WTC11 (cell line): ENCODE measurements around the gene CALU. TPM values are rescaled to one million over a fixed set of nuclear protein-coding genes. Genes with fewer than 3 reads are reported as not detected.

Experiments used
- ATAC-seq: fragments of 200-7000 bp; cut with Tn5 transposase; 2 replicates; pipeline ENCODE4 v1.10.0; 2021; ENCODE audit warnings: mild to moderate bottlenecking, moderate library complexity
- CTCF ChIA-PET: fragments of 300-600 bp; sonication (Branson Sonifier 250); formaldehyde crosslinking; loops from one replicate; lab custom pipeline; 2021; ENCODE audit warnings: antibody characterized with exemption; lab: Charles Lee
- POLR2A ChIA-PET: fragments of 350-600 bp; sonication (Branson Sonifier 250); formaldehyde crosslinking; loops from one replicate; lab custom pipeline; 2021; ENCODE audit warnings: antibody characterized with exemption; lab: Charles Lee
- DNase-seq: peaks from one replicate; pipeline ENCODE4 v3.0.0; 2021; ENCODE audit warnings: low spot score
- H3K27ac Mint-ChIP-seq: 2 replicates; pipeline ENCODE4 v1.8.0; 2021; ENCODE audit warnings: mixed read lengths
- H3K27me3 Mint-ChIP-seq: 2 replicates; pipeline ENCODE4 v1.8.0; 2021; ENCODE audit warnings: low read depth, mild to moderate bottlenecking, moderate library complexity, mixed read lengths
- H3K36me3 Mint-ChIP-seq: 2 replicates; pipeline ENCODE4 v1.8.0; 2021; ENCODE audit warnings: mixed read lengths
- H3K4me1 Mint-ChIP-seq: 2 replicates; pipeline ENCODE4 v1.8.0; 2022; ENCODE audit warnings: mixed read lengths
- H3K4me3 Mint-ChIP-seq: 2 replicates; pipeline ENCODE4 v1.8.0; 2021; ENCODE audit warnings: mild to moderate bottlenecking, moderate library complexity, mixed read lengths
- H3K9me3 Mint-ChIP-seq: 2 replicates; pipeline ENCODE4 v1.8.0; 2021; ENCODE audit warnings: mixed read lengths
- CBFB ChIP-seq: sonication (generic); formaldehyde crosslinking; IDR thresholded peaks from 2 replicates; pipeline ENCODE4 v1.8.1; 2022; ENCODE audit warnings: mild to moderate bottlenecking, low read depth, missing genetic modification reagents
- ERG ChIP-seq: fragments of 250-450 bp; sonication (Bioruptor Pico); IDR thresholded peaks from 2 replicates; pipeline ENCODE4 v1.8.0; 2021; ENCODE audit warnings: mild to moderate bottlenecking
- ESRRA ChIP-seq: sonication (generic); formaldehyde crosslinking; IDR thresholded peaks from 2 replicates; pipeline ENCODE4 v1.8.1; 2022; ENCODE audit warnings: mild to moderate bottlenecking, missing genetic modification reagents, borderline replicate concordance
- GRHL2 ChIP-seq: fragments of 250-450 bp; sonication (Bioruptor Pico); IDR thresholded peaks from 2 replicates; pipeline ENCODE4 v1.8.0; 2022; ENCODE audit warnings: mild to moderate bottlenecking, moderate library complexity; ENCODE audit not compliant: insufficient replicate concordance, severe bottlenecking
- HMGA2 ChIP-seq: fragments of 250-450 bp; sonication (Bioruptor Pico); IDR thresholded peaks from 2 replicates; pipeline ENCODE4 v1.4.0; 2021; ENCODE audit warnings: mild to moderate bottlenecking, moderate library complexity
- NR1H2 ChIP-seq: sonication (generic); formaldehyde crosslinking; IDR thresholded peaks from 2 replicates; pipeline ENCODE4 v1.9.0; 2021; ENCODE audit warnings: mild to moderate bottlenecking, moderate library complexity, missing genetic modification reagents
- OVOL2 ChIP-seq: fragments of 250-450 bp; sonication (Bioruptor Pico); IDR thresholded peaks from 2 replicates; pipeline ENCODE4 v1.9.0; 2021; ENCODE audit warnings: mild to moderate bottlenecking, borderline replicate concordance
- PRRX2 ChIP-seq: fragments of 250-450 bp; sonication (Bioruptor Pico); IDR thresholded peaks from 2 replicates; pipeline ENCODE4 v1.8.0; 2021; ENCODE audit warnings: mild to moderate bottlenecking
- TCF7 ChIP-seq: sonication (generic); formaldehyde crosslinking; IDR thresholded peaks from 2 replicates; pipeline ENCODE4 v1.8.0; 2022; ENCODE audit warnings: mild to moderate bottlenecking, low read depth, missing genetic modification reagents, moderate library complexity
- TP53 ChIP-seq: sonication (generic); formaldehyde crosslinking; IDR thresholded peaks from 2 replicates; pipeline ENCODE4 v1.8.1; 2023; ENCODE audit warnings: mild to moderate bottlenecking, missing genetic modification reagents
- ZNF263 ChIP-seq: sonication (generic); formaldehyde crosslinking; IDR thresholded peaks from 2 replicates; pipeline ENCODE4 v1.8.1; 2022; ENCODE audit warnings: low read depth, mild to moderate bottlenecking, moderate library complexity, missing genetic modification reagents
- ZNF317 ChIP-seq: sonication (generic); formaldehyde crosslinking; IDR thresholded peaks from 2 replicates; pipeline ENCODE4 v1.8.1; 2023; ENCODE audit warnings: low read depth, mild to moderate bottlenecking, moderate library complexity, missing genetic modification reagents, borderline replicate concordance
- total RNA-seq: library from RNA; stranded (reverse); gene quantifications from 3 replicates; pipeline ENCODE4 v1.2.3, GENCODE V29; 2021
- TF ChIP-seq, protein P1 (sequence below): sonication (generic); formaldehyde crosslinking; IDR thresholded peaks from 2 replicates; pipeline ENCODE4 v1.8.1; 2023; ENCODE audit warnings: mild to moderate bottlenecking, missing genetic modification reagents, borderline replicate concordance
- TF ChIP-seq, protein P2 (sequence below): fragments of 250-450 bp; sonication (Bioruptor Pico); IDR thresholded peaks from 2 replicates; pipeline ENCODE4 v1.9.0; 2021; ENCODE audit warnings: mild to moderate bottlenecking, borderline replicate concordance
- TF ChIP-seq, protein P3 (sequence below): sonication (generic); formaldehyde crosslinking; IDR thresholded peaks from 2 replicates; pipeline ENCODE4 v1.8.1; 2022; ENCODE audit warnings: mild to moderate bottlenecking, missing genetic modification reagents, moderate library complexity, borderline replicate concordance
- TF ChIP-seq, protein P4 (sequence below): sonication (generic); formaldehyde crosslinking; IDR thresholded peaks from 2 replicates; pipeline ENCODE4 v1.8.1; 2022; ENCODE audit warnings: low read depth, missing genetic modification reagents, borderline replicate concordance
- TF ChIP-seq, protein P5 (sequence below): sonication (generic); formaldehyde crosslinking; IDR thresholded peaks from 2 replicates; pipeline ENCODE4 v1.8.1; 2023; ENCODE audit warnings: mild to moderate bottlenecking, missing genetic modification reagents

CALU gene
- total RNA-seq, 1 experiment from 2014 or later = 150 TPM

- Mint-ChIP-seq H3K27ac (no peak overlapping the region), H3K4me3 (no peak overlapping the region), H3K4me1 (peaks cover 11% of the 10 kb centered on the region; the same call in 1 of the 2 replicates), H3K27me3 (no peaks in the 10 kb centered on the region), H3K9me3 (no peaks in the 10 kb centered on the region), H3K36me3 (peaks cover 37% of the 10 kb centered on the region)
- ChIA-PET POLR2A (no interaction called here), CTCF (no interaction called here)
- ATAC-seq (no peak), DNase-seq (no peak)
- TF ChIP-seq, protein P1, sequence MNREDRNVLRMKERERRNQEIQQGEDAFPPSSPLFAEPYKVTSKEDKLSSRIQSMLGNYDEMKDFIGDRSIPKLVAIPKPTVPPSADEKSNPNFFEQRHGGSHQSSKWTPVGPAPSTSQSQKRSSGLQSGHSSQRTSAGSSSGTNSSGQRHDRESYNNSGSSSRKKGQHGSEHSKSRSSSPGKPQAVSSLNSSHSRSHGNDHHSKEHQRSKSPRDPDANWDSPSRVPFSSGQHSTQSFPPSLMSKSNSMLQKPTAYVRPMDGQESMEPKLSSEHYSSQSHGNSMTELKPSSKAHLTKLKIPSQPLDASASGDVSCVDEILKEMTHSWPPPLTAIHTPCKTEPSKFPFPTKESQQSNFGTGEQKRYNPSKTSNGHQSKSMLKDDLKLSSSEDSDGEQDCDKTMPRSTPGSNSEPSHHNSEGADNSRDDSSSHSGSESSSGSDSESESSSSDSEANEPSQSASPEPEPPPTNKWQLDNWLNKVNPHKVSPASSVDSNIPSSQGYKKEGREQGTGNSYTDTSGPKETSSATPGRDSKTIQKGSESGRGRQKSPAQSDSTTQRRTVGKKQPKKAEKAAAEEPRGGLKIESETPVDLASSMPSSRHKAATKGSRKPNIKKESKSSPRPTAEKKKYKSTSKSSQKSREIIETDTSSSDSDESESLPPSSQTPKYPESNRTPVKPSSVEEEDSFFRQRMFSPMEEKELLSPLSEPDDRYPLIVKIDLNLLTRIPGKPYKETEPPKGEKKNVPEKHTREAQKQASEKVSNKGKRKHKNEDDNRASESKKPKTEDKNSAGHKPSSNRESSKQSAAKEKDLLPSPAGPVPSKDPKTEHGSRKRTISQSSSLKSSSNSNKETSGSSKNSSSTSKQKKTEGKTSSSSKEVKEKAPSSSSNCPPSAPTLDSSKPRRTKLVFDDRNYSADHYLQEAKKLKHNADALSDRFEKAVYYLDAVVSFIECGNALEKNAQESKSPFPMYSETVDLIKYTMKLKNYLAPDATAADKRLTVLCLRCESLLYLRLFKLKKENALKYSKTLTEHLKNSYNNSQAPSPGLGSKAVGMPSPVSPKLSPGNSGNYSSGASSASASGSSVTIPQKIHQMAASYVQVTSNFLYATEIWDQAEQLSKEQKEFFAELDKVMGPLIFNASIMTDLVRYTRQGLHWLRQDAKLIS (CRISPR knock-in tag) = no peak
- TF ChIP-seq ESRRA = no peak
These were observed 6.5 kb downstream of the CALU start for GRCh38 chr7:128745706-128746105.

DNA sequence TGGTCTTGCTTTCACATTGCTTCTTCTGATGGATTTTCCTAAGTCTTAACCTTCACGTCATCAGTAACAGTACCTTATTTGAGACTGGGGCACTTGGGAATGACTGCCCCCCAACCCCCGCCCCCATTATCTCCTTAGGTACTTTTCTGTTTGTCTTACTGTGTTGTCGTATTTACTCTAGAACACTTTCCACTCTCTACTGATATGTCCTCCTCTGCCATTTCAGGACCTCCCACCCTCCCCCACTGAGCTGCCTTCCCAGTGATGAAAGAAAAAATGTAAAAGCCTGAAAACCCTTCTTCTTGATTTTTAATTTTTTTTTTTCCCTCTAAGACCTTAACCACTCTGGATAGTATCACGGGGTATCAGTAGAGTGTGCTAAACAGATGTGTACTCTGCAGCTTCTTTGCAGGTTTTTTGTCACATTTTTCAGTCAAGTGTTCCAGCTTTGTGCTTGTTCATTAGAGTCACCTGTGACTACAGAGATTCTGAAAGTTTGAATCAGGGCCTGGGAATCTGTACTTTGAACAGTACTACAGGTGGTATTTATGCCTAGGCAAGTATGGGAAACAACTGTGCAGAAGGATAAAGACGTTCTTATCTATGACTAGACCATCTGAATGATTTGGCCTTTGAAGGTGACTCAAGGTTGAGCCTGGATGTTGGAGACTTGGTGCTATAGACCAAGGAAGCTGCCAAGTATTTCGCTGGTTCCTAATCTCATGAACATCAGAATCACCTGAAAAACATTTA lies 8.3 kb downstream of the CALU start:
- ATAC-seq = no peak
- TF ChIP-seq, protein P2, sequence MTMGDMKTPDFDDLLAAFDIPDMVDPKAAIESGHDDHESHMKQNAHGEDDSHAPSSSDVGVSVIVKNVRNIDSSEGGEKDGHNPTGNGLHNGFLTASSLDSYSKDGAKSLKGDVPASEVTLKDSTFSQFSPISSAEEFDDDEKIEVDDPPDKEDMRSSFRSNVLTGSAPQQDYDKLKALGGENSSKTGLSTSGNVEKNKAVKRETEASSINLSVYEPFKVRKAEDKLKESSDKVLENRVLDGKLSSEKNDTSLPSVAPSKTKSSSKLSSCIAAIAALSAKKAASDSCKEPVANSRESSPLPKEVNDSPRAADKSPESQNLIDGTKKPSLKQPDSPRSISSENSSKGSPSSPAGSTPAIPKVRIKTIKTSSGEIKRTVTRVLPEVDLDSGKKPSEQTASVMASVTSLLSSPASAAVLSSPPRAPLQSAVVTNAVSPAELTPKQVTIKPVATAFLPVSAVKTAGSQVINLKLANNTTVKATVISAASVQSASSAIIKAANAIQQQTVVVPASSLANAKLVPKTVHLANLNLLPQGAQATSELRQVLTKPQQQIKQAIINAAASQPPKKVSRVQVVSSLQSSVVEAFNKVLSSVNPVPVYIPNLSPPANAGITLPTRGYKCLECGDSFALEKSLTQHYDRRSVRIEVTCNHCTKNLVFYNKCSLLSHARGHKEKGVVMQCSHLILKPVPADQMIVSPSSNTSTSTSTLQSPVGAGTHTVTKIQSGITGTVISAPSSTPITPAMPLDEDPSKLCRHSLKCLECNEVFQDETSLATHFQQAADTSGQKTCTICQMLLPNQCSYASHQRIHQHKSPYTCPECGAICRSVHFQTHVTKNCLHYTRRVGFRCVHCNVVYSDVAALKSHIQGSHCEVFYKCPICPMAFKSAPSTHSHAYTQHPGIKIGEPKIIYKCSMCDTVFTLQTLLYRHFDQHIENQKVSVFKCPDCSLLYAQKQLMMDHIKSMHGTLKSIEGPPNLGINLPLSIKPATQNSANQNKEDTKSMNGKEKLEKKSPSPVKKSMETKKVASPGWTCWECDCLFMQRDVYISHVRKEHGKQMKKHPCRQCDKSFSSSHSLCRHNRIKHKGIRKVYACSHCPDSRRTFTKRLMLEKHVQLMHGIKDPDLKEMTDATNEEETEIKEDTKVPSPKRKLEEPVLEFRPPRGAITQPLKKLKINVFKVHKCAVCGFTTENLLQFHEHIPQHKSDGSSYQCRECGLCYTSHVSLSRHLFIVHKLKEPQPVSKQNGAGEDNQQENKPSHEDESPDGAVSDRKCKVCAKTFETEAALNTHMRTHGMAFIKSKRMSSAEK (CRISPR knock-in tag) = no peak
- TF ChIP-seq, protein P3, sequence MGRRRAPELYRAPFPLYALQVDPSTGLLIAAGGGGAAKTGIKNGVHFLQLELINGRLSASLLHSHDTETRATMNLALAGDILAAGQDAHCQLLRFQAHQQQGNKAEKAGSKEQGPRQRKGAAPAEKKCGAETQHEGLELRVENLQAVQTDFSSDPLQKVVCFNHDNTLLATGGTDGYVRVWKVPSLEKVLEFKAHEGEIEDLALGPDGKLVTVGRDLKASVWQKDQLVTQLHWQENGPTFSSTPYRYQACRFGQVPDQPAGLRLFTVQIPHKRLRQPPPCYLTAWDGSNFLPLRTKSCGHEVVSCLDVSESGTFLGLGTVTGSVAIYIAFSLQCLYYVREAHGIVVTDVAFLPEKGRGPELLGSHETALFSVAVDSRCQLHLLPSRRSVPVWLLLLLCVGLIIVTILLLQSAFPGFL (CRISPR knock-in tag) = no peak
- TF ChIP-seq ZNF263 = no peak
- TF ChIP-seq HMGA2 = no peak
- TF ChIP-seq PRRX2 (CRISPR knock-in tag) = no peak
- no peak for TF ChIP-seq GRHL2 (CRISPR knock-in tag)
- TF ChIP-seq CBFB (CRISPR knock-in tag) = no peak
- no peak for TF ChIP-seq ZNF317
- TF ChIP-seq, all 79 proteins: peak for 0
- DNase-seq = no peak
- Mint-ChIP-seq H3K4me3 (no peak overlapping the region), H3K27me3 (no peaks in the 10 kb centered on the region), H3K36me3 (peaks cover 38% of the 10 kb centered on the region), H3K27ac (peak overlapping the region; percentile 73), H3K9me3 (no peaks in the 10 kb centered on the region), H3K4me1 (no peaks in the 10 kb centered on the region)
- ChIA-PET CTCF (no interaction called here), POLR2A (no interaction called here)

GRCh38 chr7:128752251-128752650 lies 13.1 kb downstream of the CALU start:
- no peak overlapping the region for H3K27ac Mint-ChIP-seq
- ChIA-PET POLR2A (no interaction called here), CTCF (no interaction called here)
- ATAC-seq = no peak
- H3K36me3 Mint-ChIP-seq = peaks cover 66% of the 10 kb centered on the region
- no peak for DNase-seq
- H3K9me3 Mint-ChIP-seq = no peaks in the 10 kb centered on the region
- no peaks in the 10 kb centered on the region for H3K4me1 Mint-ChIP-seq
- no peak overlapping the region for H3K4me3 Mint-ChIP-seq
- no peaks in the 10 kb centered on the region for H3K27me3 Mint-ChIP-seq
- TF ChIP-seq, protein P4, sequence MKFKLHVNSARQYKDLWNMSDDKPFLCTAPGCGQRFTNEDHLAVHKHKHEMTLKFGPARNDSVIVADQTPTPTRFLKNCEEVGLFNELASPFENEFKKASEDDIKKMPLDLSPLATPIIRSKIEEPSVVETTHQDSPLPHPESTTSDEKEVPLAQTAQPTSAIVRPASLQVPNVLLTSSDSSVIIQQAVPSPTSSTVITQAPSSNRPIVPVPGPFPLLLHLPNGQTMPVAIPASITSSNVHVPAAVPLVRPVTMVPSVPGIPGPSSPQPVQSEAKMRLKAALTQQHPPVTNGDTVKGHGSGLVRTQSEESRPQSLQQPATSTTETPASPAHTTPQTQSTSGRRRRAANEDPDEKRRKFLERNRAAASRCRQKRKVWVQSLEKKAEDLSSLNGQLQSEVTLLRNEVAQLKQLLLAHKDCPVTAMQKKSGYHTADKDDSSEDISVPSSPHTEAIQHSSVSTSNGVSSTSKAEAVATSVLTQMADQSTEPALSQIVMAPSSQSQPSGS (CRISPR knock-in tag) = no peak
- no peak for TF ChIP-seq TP53 (CRISPR knock-in tag)
- TF ChIP-seq HMGA2 = no peak
- no peak for TF ChIP-seq TCF7 (CRISPR knock-in tag)
- no peak for TF ChIP-seq PRRX2 (CRISPR knock-in tag)
- TF ChIP-seq, protein P5, sequence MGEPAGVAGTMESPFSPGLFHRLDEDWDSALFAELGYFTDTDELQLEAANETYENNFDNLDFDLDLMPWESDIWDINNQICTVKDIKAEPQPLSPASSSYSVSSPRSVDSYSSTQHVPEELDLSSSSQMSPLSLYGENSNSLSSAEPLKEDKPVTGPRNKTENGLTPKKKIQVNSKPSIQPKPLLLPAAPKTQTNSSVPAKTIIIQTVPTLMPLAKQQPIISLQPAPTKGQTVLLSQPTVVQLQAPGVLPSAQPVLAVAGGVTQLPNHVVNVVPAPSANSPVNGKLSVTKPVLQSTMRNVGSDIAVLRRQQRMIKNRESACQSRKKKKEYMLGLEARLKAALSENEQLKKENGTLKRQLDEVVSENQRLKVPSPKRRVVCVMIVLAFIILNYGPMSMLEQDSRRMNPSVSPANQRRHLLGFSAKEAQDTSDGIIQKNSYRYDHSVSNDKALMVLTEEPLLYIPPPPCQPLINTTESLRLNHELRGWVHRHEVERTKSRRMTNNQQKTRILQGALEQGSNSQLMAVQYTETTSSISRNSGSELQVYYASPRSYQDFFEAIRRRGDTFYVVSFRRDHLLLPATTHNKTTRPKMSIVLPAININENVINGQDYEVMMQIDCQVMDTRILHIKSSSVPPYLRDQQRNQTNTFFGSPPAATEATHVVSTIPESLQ (CRISPR knock-in tag) = no peak
- TF ChIP-seq ERG (CRISPR knock-in tag) = no peak
- TF ChIP-seq OVOL2 = no peak
- no peak for TF ChIP-seq NR1H2 (CRISPR knock-in tag)
